Sigmoid colon (tissue), 7 donors: ENCODE results near the gene ROM1. TPM values are rescaled to one million over a fixed set of nuclear protein-coding genes. Genes with fewer than 3 reads are reported as not detected.

Source experiments
- DNase-seq: peaks from one replicate; pipeline ENCODE4 v3.0.0-alpha.2; 2019
- H3K27ac ChIP-seq, 4 donors: fragments of 200-600 bp; sonication (generic); one replicate each; pipeline ENCODE4 v1.5.1; 2016 to 2019; ENCODE audit warnings: mild to moderate bottlenecking in 1 of 4
- H3K27me3 ChIP-seq, 3 donors: fragments of 200-600 bp; sonication (generic); one replicate each; pipeline ENCODE4 v1.5.1; 2019; ENCODE audit warnings: mild to moderate bottlenecking in 1 of 3
- H3K36me3 ChIP-seq, 4 donors: fragments of 200-600 bp; sonication (generic); one replicate each; pipeline ENCODE4 v1.5.1; 2016 to 2019
- H3K4me1 ChIP-seq, 4 donors: fragments of 200-600 bp; sonication (generic); one replicate each; pipeline ENCODE4 v1.5.1; 2017 to 2019
- H3K4me3 ChIP-seq, 4 donors: fragments of 200-600 bp; sonication (generic); one replicate each; pipeline ENCODE4 v1.5.1; 2017 to 2019; ENCODE audit warnings: mild to moderate bottlenecking in 2 of 4, moderate library complexity in 1 of 4
- H3K9me3 ChIP-seq, 4 donors: fragments of 200-600 bp in 3 of 4; sonication (generic) in 3 of 4; one replicate each; pipeline versions ENCODE4 v1.5.1 to v1.6.1; 2013 to 2019
- EP300 ChIP-seq, 4 donors: sonication (generic); formaldehyde crosslinking; IDR thresholded peaks; one replicate each; pipeline ENCODE4 v1.6.1; 2017; ENCODE audit warnings: antibody characterized with exemption in 4 of 4
- POLR2A ChIP-seq, 2 donors: fragments of 450-650 bp; IDR thresholded peaks; one replicate each; pipeline ENCODE4 v1.6.1; 2016; ENCODE audit warnings: antibody characterized with exemption in 2 of 2, mild to moderate bottlenecking in 2 of 2, moderate library complexity in 2 of 2
- POLR2AphosphoS5 ChIP-seq, 4 donors: sonication (generic); formaldehyde crosslinking; IDR thresholded peaks; one replicate each; pipeline ENCODE4 v1.6.1; 2017; ENCODE audit warnings: antibody characterized with exemption in 4 of 4
- WGBS, 2 donors: extraction: QIAGEN DNeasy Blood & Tissue Kit; methylation state at CpG; one replicate each; pipeline ENCODE4 v1.1.7; 2013; 5-methylcytosine and 5-hydroxymethylcytosine counted together
- intact Hi-C: fragments of 100-400 bp; cut with DNase I; formaldehyde crosslinking; loops from one replicate; pipeline ENCODE4 v1.15.1; 2023
- polyA plus RNA-seq, 3 donors: library from polyadenylated mRNA; stranded (reverse); fragments of 200-250 nt; gene quantifications; one replicate each; pipeline ENCODE4 v1.2.3, GENCODE V29; 2013
- total RNA-seq, 4 donors: library from RNA; depleted of rRNA; stranded (reverse); fragments of >200 nt; gene quantifications; one replicate each; pipeline ENCODE4 v1.1.0, GENCODE V29; 2016
- TF ChIP-seq, protein P1 (sequence below), 4 experiments: fragments of 450-650 bp in 3 of 4; fragments of 200-600 bp in 1 of 4; IDR thresholded peaks; one replicate each; pipeline ENCODE4 v1.5.1; 2016 to 2019; ENCODE audit warnings: antibody characterized with exemption in 4 of 4, mild to moderate bottlenecking in 3 of 4, moderate library complexity in 2 of 4
- donor health status: healthy with polysubstance abuse.
- donor health status: Bipolar disorder and iron deficiency.
- donor health status: healthy.

Gene ROM1
- total and polyA plus RNA-seq, 7 donors: 3.0 to 14.2 (median 7.1) TPM

DNA sequence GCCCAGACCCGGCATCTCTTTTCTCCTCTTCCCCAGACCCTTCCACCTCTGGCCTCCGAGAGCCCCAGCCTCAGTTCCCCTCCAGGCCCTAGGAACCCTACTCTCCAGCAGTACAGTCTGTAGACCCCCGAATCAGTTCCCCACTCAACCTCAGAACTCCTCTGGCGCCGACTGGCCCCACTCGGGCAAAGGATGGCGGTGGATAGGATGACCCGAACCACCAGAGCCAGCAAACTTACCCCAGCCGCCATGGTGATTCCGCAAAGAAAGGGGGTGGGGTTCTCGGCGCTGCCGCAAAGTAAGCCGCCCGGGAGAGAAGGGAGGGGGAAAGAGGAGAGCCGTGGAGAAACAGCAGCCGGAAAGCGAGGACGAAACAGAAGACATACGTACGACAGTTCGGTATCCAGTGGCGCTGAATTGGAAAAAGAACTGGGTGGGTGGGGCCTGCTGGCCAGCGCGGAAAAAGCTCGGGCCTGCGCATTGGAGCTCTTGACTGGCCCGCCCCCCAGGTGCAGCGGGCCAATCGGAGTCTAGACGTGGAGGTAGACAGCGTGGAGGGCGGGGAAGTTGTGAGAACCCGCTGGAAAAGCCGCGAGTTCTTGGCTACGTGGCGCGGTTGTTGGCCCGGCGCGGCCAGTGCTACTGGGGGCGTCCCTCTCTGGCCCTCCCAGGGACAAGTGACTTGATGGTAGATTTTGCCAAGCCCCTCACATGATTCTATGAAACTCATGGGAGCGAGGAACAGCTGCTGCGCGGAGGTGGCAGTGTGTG, 39.3 kb upstream of the ROM1 start, which contains the start of gene EEF1G:
Gene EEF1G (minus strand): TSS at position 300 of the 771 bp plus-strand sequence. CDS start 49 bp downstream, at position 251.
- 0% methylated on average over 46 of the region's 46 CpGs for WGBS, 2 donors
- Histone ChIP-seq H3K4me3 (peak within 1 kb of the TSS; percentile 64 to 92 (median 78)), H3K27me3 (no peaks in the 10 kb centered on the region), H3K36me3 (peaks cover 4 to 64% (median 44%) of the 10 kb centered on the region in 4 donors), H3K4me1 (peaks cover 0 to 53% (median 35%) of the 10 kb centered on the region in 4 donors), H3K9me3 (no peaks in the 10 kb centered on the region), H3K27ac (peak within 1 kb of the TSS; percentile 91 to 94 (median 93))
- TF ChIP-seq POLR2A (IDR thresholded peaks at IDR 0.05) (peak; percentile 92 to 93), POLR2AphosphoS5 (IDR thresholded peaks at IDR 0.05) (peak; percentile 77 to 97 (median 96)), EP300 (IDR thresholded peaks at IDR 0.05) (peak in 1 of 4 donors; percentile 60)
- TF ChIP-seq, protein P1, sequence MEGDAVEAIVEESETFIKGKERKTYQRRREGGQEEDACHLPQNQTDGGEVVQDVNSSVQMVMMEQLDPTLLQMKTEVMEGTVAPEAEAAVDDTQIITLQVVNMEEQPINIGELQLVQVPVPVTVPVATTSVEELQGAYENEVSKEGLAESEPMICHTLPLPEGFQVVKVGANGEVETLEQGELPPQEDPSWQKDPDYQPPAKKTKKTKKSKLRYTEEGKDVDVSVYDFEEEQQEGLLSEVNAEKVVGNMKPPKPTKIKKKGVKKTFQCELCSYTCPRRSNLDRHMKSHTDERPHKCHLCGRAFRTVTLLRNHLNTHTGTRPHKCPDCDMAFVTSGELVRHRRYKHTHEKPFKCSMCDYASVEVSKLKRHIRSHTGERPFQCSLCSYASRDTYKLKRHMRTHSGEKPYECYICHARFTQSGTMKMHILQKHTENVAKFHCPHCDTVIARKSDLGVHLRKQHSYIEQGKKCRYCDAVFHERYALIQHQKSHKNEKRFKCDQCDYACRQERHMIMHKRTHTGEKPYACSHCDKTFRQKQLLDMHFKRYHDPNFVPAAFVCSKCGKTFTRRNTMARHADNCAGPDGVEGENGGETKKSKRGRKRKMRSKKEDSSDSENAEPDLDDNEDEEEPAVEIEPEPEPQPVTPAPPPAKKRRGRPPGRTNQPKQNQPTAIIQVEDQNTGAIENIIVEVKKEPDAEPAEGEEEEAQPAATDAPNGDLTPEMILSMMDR (IDR thresholded peaks at IDR 0.05): no peak
- intact Hi-C loops: loop anchor here (2.0 kb wide), 1 partner anchor 17 kb away; the partner anchor contains the start of gene TUT1
- DNase-seq: peak; percentile 99

DNA sequence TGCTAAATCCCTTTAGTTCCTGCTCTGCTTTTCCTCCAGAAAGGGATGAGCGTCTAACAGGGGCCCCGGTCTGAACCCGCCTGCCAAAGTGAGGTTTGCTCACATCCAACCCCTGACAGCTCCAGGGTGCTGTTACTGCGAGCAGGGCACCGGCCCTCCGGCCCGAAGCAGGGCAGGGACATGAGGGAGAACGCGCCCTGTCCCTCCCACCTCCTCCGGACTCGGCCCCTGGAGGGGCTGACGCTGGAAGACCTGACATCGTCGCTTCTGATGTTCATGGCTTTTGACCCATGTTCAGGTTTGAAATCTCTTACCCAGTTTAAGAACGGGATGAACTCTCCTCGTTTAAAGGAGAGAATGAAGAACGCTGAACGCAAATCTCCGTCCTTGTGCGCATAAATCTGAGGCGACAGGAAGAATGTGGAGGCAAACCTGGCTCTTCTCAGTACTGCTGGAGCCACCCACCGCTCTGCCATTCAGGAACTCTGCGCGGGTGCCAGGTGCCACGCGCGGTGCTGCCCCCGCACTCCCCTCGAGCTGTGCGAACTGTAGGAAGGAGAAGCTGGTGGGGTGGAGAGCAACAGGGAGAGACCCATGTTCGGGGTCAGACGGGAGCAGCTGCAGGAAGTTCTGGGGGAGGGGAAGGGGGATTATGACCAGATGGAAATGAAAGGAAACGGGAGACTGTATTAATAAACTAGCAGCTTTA, 38.5 kb upstream of the ROM1 start:
- Histone ChIP-seq H3K4me3 (peak overlapping the region; percentile 43 to 92 (median 70)), H3K4me1 (peaks cover 0 to 53% (median 35%) of the 10 kb centered on the region in 4 donors), H3K36me3 (peaks cover 4 to 64% (median 39%) of the 10 kb centered on the region in 4 donors), H3K27ac (peak overlapping the region; percentile 91 to 94 (median 93)), H3K9me3 (no peaks in the 10 kb centered on the region), H3K27me3 (no peaks in the 10 kb centered on the region)
- DNase-seq: no peak
- intact Hi-C loops: loop anchor here (2.0 kb wide), 1 partner anchor 16 kb away; the partner anchor contains the start of gene TUT1
- TF ChIP-seq EP300 (IDR thresholded peaks at IDR 0.05) (no peak), POLR2A (IDR thresholded peaks at IDR 0.05) (peak in 1 of 2 donors; percentile 35), POLR2AphosphoS5 (IDR thresholded peaks at IDR 0.05) (peak in 3 of 4 donors; percentile 28 to 55 (median 48))
- TF ChIP-seq, protein P1 (IDR thresholded peaks at IDR 0.05): no peak
- WGBS, 2 donors: 1% methylated on average over 33 of the region's 33 CpGs

DNA sequence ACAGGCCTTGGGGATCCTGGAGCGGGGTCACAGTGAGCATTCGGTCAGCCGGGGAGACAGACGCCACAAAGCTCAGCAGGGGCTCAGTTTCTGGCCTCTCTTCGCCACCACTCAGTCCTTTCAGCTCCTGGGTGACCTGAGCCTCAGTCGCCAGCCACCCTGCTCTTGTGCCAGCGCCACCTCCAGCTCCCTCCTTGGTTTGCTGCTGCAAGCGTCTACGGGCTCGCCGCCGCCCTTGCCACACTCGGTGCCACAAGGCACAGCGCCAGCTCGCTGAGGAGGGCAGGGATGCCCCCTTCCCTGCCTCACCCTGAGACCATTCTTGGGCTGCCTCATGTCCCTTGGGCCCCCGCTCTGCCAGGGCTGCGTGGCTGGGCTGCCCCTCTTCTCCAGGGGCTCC, 37.9 kb upstream of the ROM1 start:
- peaks cover 4 to 64% (median 34%) of the 10 kb centered on the region in 4 donors for H3K36me3 ChIP-seq
- no peaks in the 10 kb centered on the region for H3K27me3 ChIP-seq
- no peaks in the 10 kb centered on the region for H3K9me3 ChIP-seq
- intact Hi-C loops: loop anchor here (2.0 kb wide), 1 partner anchor 16 kb away; the partner anchor contains the start of gene TUT1
- H3K4me1 ChIP-seq: peaks cover 0 to 47% (median 35%) of the 10 kb centered on the region in 4 donors
- TF ChIP-seq POLR2AphosphoS5 (IDR thresholded peaks at IDR 0.05) (no peak), POLR2A (IDR thresholded peaks at IDR 0.05) (no peak), EP300 (IDR thresholded peaks at IDR 0.05) (no peak)
- TF ChIP-seq, protein P1 (IDR thresholded peaks at IDR 0.05): no peak
- H3K27ac ChIP-seq: peak overlapping the region; percentile 91 to 94 (median 93)
- no peak for DNase-seq
- WGBS, 2 donors: 33 to 65% methylated on average over 17 of the region's 17 CpGs
- H3K4me3 ChIP-seq: peak overlapping the region in 3 of 4 donors; percentile 64 to 92 (median 75)

DNA sequence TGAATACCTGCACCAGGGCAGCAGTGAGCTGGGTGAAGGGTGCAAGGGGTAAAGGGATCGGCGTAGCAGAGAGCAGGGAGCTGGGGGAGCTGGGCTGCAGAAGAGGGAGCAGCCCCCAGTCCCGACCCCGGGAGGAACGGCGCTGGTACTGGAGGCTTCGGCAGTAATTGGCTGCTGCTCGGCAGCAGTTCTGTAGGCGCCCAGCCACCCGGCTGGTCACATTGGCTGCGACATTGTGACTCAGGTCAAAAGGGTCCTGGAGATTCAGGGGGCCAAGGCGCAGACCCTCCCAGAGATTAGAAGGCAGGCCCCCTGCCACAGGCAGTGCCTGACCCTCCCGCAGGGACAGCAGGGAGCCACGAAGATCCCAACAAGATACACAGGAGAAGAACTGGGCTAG, 37.2 kb upstream of the ROM1 start:
- WGBS, 2 donors: 92 to 93% methylated on average over 14 of the region's 14 CpGs
- Histone ChIP-seq H3K36me3 (peaks cover 0 to 63% (median 29%) of the 10 kb centered on the region in 4 donors), H3K4me3 (peak overlapping the region in 1 of 4 donors; percentile 64), H3K4me1 (peaks cover 0 to 41% (median 35%) of the 10 kb centered on the region in 4 donors), H3K27me3 (no peaks in the 10 kb centered on the region), H3K27ac (peak overlapping the region; percentile 91 to 94 (median 93)), H3K9me3 (no peaks in the 10 kb centered on the region)
- DNase-seq: no peak
- TF ChIP-seq POLR2A (IDR thresholded peaks at IDR 0.05): no peak
- no peak for TF ChIP-seq POLR2AphosphoS5 (IDR thresholded peaks at IDR 0.05)
- no peak for TF ChIP-seq EP300 (IDR thresholded peaks at IDR 0.05)
- TF ChIP-seq, protein P1 (IDR thresholded peaks at IDR 0.05): no peak
- intact Hi-C loops: loop anchor here (2.0 kb wide), 1 partner anchor 15 kb away; the partner anchor contains the start of gene TUT1
